Osteocyte (in vitro differentiated cells): ENCODE measurements around the gene SLC23A1. TPM values are rescaled to one million over a fixed set of nuclear protein-coding genes. Genes with fewer than 3 reads are reported as not detected.
"Not testable (repeated sequence)": the region's sequence is repeated elsewhere in the genome, so short reads cannot be mapped to it uniquely, and the experiment has no call there.

ENCODE experiments used
- DNase-seq: peaks from one replicate; pipeline ENCODE4 v3.0.0; 2021; ENCODE audit warnings: mixed read lengths; ENCODE audit not compliant: unreplicated experiment; ENCODE audit errors: extremely low spot score
- H3K27ac Mint-ChIP-seq: one replicate; pipeline ENCODE4 v1.8.0; 2021; ENCODE audit warnings: mild to moderate bottlenecking, mixed read lengths; ENCODE audit not compliant: unreplicated experiment
- H3K27me3 Mint-ChIP-seq: one replicate; pipeline ENCODE4 v1.8.0; 2021; ENCODE audit warnings: mixed read lengths; ENCODE audit not compliant: unreplicated experiment
- H3K36me3 Mint-ChIP-seq: one replicate; pipeline ENCODE4 v1.8.0; 2021; ENCODE audit warnings: mixed read lengths; ENCODE audit not compliant: unreplicated experiment
- H3K4me1 Mint-ChIP-seq: one replicate; pipeline ENCODE4 v1.8.0; 2021; ENCODE audit warnings: mixed read lengths; ENCODE audit not compliant: unreplicated experiment
- H3K4me3 Mint-ChIP-seq: one replicate; pipeline ENCODE4 v1.8.0; 2021; ENCODE audit warnings: mild to moderate bottlenecking, moderate library complexity, mixed read lengths; ENCODE audit not compliant: unreplicated experiment
- H3K9me3 Mint-ChIP-seq: one replicate; pipeline ENCODE4 v1.8.0; 2021; ENCODE audit warnings: mixed read lengths; ENCODE audit not compliant: unreplicated experiment
- total RNA-seq: library from RNA; stranded (reverse); gene quantifications from 2 replicates; pipeline ENCODE4 v1.2.1, GENCODE V29; 2021
- TF ChIP-seq, protein P1 (sequence below): fragments of 200-600 bp; sonication (generic); IDR thresholded peaks from 2 replicates; pipeline ENCODE4 v1.5.0; 2021; ENCODE audit warnings: antibody characterized with exemption, mild to moderate bottlenecking, moderate library complexity

SLC23A1 gene
- total RNA-seq, 1 donor from 2014 or later: not detected

DNA sequence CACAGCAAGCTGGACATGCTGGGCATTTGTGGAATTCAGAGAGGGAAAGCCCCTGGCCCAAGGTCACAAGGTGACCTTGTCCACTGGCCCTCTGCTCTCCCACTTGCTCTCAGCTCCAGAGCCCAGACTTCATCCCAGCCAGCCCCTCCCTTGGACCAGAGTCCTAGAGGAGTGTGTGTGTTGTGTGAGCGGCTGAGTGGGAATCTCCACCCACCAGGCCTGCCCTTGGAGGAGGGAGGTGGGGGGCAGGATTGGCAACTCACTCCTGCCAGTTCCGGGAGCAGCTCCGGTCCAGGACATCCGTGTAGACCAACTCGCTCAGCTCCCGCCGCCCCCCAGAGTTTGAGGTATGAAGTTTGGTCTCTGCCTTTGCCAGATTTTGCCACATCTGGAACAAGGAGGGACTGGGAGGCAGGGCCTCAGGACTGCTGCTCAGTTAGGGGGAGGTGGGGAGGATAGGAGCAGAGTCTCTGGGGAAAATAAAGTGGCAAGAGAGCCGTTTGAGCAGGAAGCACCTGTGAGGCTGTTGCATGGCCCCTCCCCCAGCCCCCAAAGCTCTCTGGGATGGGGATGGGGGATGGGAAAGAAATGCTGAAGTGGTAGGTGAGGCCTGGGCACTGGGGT lies 5.2 kb upstream of the SLC23A1 start:
- no peak overlapping the region for H3K4me3 Mint-ChIP-seq
- TF ChIP-seq, protein P1, sequence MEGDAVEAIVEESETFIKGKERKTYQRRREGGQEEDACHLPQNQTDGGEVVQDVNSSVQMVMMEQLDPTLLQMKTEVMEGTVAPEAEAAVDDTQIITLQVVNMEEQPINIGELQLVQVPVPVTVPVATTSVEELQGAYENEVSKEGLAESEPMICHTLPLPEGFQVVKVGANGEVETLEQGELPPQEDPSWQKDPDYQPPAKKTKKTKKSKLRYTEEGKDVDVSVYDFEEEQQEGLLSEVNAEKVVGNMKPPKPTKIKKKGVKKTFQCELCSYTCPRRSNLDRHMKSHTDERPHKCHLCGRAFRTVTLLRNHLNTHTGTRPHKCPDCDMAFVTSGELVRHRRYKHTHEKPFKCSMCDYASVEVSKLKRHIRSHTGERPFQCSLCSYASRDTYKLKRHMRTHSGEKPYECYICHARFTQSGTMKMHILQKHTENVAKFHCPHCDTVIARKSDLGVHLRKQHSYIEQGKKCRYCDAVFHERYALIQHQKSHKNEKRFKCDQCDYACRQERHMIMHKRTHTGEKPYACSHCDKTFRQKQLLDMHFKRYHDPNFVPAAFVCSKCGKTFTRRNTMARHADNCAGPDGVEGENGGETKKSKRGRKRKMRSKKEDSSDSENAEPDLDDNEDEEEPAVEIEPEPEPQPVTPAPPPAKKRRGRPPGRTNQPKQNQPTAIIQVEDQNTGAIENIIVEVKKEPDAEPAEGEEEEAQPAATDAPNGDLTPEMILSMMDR: no peak
- no peak for DNase-seq
- H3K36me3 Mint-ChIP-seq: no peaks in the 10 kb centered on the region
- H3K4me1 Mint-ChIP-seq: peaks cover 30% of the 10 kb centered on the region
- H3K9me3 Mint-ChIP-seq: no peaks in the 10 kb centered on the region
- no peak overlapping the region for H3K27ac Mint-ChIP-seq
- H3K27me3 Mint-ChIP-seq: no peaks in the 10 kb centered on the region

DNA sequence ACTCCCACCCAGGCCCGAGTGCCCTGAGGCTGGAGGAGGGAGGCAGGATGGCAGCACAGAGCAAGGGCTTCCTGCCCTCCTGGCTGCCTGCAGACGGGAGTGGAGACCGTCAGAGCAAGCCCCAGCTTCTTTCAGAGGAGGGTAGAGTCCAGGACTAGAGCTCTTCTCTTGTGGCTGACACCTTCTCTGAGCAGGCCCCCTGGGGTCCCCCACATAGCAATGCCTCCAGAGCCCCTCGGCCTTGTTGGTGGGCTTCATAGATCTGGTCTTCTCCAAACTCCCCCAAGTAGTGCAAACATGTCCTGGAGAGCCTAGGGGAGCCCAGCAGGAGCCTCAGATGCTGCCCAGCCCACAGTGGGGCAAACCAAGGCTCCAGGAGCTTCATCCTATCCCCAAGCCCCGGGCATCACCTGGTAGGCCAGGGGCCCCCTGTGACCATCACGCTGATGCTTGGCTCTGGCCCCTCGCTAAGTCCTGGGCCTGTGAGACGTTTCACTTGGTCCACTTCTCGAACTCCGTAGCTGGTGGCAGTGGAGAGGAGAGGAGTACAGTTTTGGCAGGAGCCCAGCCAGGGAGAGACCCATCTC lies 4.6 kb upstream of the SLC23A1 start:
- DNase-seq: no peak
- H3K4me3 Mint-ChIP-seq: no peak overlapping the region
- no peak overlapping the region for H3K27ac Mint-ChIP-seq
- H3K4me1 Mint-ChIP-seq: peaks cover 25% of the 10 kb centered on the region
- H3K27me3 Mint-ChIP-seq: no peaks in the 10 kb centered on the region
- H3K9me3 Mint-ChIP-seq: no peaks in the 10 kb centered on the region
- TF ChIP-seq, protein P1: no peak
- H3K36me3 Mint-ChIP-seq: no peaks in the 10 kb centered on the region

DNA sequence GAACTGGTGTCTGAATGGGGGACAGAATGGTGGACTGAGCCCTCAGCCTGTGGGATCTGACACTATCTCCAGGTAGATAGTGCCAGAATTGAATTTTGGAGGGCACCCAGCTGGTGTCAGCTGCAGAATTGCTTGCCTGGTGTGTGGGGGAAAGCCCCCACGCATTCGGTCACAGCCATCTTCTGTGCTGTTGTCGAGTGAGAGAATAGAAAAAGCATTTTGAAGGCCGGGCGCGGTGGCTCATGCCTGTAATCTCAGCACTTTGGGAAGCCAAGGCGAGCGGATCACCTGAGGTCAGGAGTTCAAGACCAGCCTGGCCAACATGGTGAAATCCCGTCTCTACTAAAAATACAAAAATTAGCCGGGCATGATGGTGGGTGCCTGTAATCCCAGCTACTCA lies 3.9 kb upstream of the SLC23A1 start:
- H3K4me3 Mint-ChIP-seq, DNase-seq, H3K27ac Mint-ChIP-seq, H3K9me3 Mint-ChIP-seq, H3K27me3 Mint-ChIP-seq, H3K36me3 Mint-ChIP-seq: not testable (repeated sequence)
- peaks cover 24% of the 10 kb centered on the region for H3K4me1 Mint-ChIP-seq

DNA sequence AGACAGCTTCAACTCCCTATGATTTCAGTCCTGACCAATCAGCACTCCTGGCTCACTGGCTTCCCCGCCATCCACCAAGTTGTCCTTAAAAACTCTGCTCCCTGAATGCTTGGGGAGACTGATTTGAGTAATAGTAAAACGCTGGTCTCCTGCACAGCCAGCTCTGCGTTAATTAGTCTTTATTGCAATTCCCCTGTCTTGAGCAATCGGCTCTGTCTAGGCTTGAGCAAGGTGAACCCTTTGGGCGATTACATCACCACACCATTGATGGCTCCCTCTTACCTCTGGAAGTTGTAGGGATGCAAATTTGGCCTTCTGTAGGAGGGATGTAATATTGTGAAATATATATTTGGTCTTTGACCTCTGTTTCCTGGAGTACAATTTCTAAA lies 2.9 kb upstream of the SLC23A1 start:
- no peak for DNase-seq

DNA sequence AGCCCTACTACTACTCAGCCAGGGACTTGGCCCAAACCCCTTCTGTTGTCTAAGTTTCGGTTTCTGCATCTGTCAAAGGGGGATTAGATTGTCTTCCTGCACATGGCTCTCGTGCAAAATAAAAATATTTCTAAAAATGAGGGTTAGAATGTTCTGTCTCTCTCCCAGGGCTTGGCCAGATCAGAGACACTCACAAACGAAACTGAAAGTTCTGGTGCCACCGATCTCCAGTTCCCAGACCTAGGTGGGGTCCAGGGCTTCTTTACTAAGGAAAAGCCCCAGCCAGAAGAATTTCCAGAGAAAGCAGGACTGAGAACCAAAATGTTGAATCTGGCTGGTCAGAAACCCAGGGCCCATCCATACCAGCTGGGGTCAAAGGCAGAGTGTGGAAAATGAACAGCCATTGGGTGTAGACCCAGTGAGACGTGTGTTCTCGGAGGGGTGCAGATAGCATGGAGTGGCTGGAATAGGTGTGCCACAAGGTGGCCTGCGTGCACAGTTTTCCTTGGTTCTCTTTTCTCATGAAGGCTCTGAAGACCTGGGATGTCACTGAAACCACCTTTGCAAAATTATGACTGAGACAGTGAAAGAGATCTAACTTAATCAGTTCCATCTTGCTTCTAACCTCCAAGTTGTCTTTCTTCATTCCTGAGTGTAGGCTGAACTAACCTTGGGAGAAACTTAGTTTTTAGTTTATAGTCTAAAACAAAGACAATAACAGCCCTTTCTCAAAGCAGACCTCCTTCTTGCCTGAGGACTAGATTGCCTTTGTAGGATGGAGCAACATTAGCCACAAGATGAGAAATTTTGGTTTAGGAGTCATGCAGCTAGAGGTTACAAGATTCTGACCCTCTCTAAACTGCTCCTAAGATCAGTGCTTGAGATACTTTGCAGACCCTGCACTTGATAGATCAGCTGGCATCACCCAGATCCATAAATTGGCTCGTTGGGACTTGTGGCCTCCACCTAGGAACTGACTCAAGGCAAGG lies 2.3 kb upstream of the SLC23A1 start:
- Mint-ChIP-seq H3K27ac (no peak overlapping the region), H3K9me3 (no peaks in the 10 kb centered on the region), H3K36me3 (no peaks in the 10 kb centered on the region), H3K27me3 (no peaks in the 10 kb centered on the region), H3K4me1 (peaks cover 15% of the 10 kb centered on the region), H3K4me3 (no peak overlapping the region)
- TF ChIP-seq, protein P1: no peak
- DNase-seq: no peak

More for the DNA sequence above, 2.9 kb upstream of the SLC23A1 start:
- TF ChIP-seq, protein P1: no peak
- Mint-ChIP-seq H3K36me3 (no peaks in the 10 kb centered on the region), H3K4me1 (peaks cover 17% of the 10 kb centered on the region), H3K27me3 (no peaks in the 10 kb centered on the region), H3K9me3 (no peaks in the 10 kb centered on the region), H3K27ac (no peak overlapping the region), H3K4me3 (no peak overlapping the region)
